Tibial nerve (tissue), 3 donors: ENCODE results near the gene DNAH10.
"Not testable (repeated sequence)": the region's sequence is repeated elsewhere in the genome, so short reads cannot be mapped to it uniquely, and the experiment has no call there.

Source experiments
- CTCF ChIP-seq, 5 experiments: fragments of 200-600 bp in 3 of 5; fragments of 450-650 bp in 2 of 5; sonication (generic) in 3 of 5; IDR thresholded peaks; one replicate each; pipeline ENCODE4 v1.5.1; 2016 to 2019; ENCODE audit warnings: antibody characterized with exemption in 5 of 5, mild to moderate bottlenecking in 3 of 5, moderate library complexity in 2 of 5
- POLR2A ChIP-seq, 2 donors: fragments of 450-650 bp; IDR thresholded peaks; one replicate each; pipeline ENCODE4 v1.6.1; 2017; ENCODE audit warnings: antibody characterized with exemption in 2 of 2, mild to moderate bottlenecking in 2 of 2, moderate library complexity in 2 of 2

DNA sequence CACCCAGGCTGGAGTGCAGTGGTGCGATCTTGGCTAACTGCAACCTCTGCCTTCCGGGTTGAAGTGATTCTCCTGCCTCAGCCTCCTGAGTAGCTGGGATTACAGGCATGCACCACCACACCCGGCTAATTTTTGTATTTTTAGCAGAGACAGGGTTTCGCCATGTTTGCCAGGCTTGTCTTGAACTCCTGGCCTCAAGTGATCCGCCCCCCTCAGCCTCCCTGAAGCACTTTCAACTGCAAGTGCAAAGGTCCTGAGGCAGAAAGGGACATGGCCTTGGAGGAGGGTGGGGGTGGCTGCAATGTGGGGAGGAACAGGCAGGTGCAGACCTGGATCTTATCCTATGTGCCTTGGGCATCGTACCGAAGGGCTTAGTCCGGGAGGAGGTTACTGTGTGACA lies 27.3 kb downstream of the DNAH10 start:
- not testable (repeated sequence) for TF ChIP-seq CTCF, POLR2A (IDR thresholded peaks at IDR 0.05)
